ENCODE data around the gene GADL1.

- TF ChIP-seq CTCF (IDR thresholded peaks at IDR 0.05; ENCODE audit: low read depth, low read length, poor library complexity, severe bottlenecking) = peak; percentile 49
- TF ChIP-seq EZH2phosphoT487 (IDR thresholded peaks at IDR 0.05; ENCODE audit: borderline replicate concordance, low read length) = no peak
Measured at GRCh38 chr3:30779686-30780287, 114.7 kb downstream of the GADL1 start.

All from DOHH2 (cell line).